K562 (cell line): ENCODE results near the gene PET100. TPM values are rescaled to one million over a fixed set of nuclear protein-coding genes. Genes with fewer than 3 reads are reported as not detected.
A peak's percentile ranks its signal among the peaks of the same experiment; 100 is the strongest.

Experiments
- ELF1 ChIP-seq: fragments of 200-800 bp; sonication (Bioruptor generic); IDR thresholded peaks from 2 replicates; pipeline ENCODE4 v1.6.1; 2016; ENCODE audit warnings: missing genetic modification characterization, missing compliant biosample characterization
- ESRRA ChIP-seq: fragments of 450-650 bp; IDR thresholded peaks from 2 replicates; pipeline ENCODE4 v1.6.1; 2014; ENCODE audit warnings: low read depth, mild to moderate bottlenecking, moderate library complexity, borderline replicate concordance
- GTF2E2 ChIP-seq: fragments of 200-800 bp; sonication (Bioruptor generic); IDR thresholded peaks from 2 replicates; pipeline ENCODE4 v1.6.1; 2016; ENCODE audit warnings: missing genetic modification characterization, missing compliant biosample characterization
- HIVEP1 ChIP-seq: fragments of 250-450 bp; sonication (Bioruptor Pico); IDR thresholded peaks from 2 replicates; pipeline ENCODE4 v1.4.0; 2020; ENCODE audit warnings: mild to moderate bottlenecking
- IRF1 ChIP-seq: sonication (generic); formaldehyde crosslinking; IDR thresholded peaks from 2 replicates; pipeline ENCODE4 v1.8.0; 2022; ENCODE audit warnings: missing genetic modification reagents, mild to moderate bottlenecking, borderline replicate concordance
- MAX ChIP-seq: sonication (generic); formaldehyde crosslinking; IDR thresholded peaks from 2 replicates; pipeline ENCODE4 v1.9.0; 2022; ENCODE audit warnings: mild to moderate bottlenecking, missing genetic modification reagents
- SMAD1 ChIP-seq: fragments of 150-350 bp; IDR thresholded peaks from 2 replicates; pipeline ENCODE4 v1.6.1; 2014; ENCODE audit warnings: low read length, low read depth; ENCODE audit not compliant: partially characterized antibody
- TAF7 ChIP-seq: fragments of 450-650 bp; IDR thresholded peaks from 2 replicates; pipeline ENCODE4 v1.6.1; 2016; ENCODE audit warnings: missing genetic modification characterization, missing compliant biosample characterization
- ZBTB40 ChIP-seq, 2 experiments: fragments of 450-650 bp in 1 of 2; sonication (generic) in 1 of 2; formaldehyde crosslinking in 1 of 2; IDR thresholded peaks; 2 replicates each; pipeline versions ENCODE4 v1.7.1 to v1.9.0; 2016 to 2022; ENCODE audit warnings: inconsistent platforms in 1 of 2, mild to moderate bottlenecking in 1 of 2, missing genetic modification reagents in 1 of 2
- ZEB2 ChIP-seq: fragments of 450-650 bp; IDR thresholded peaks from 2 replicates; pipeline ENCODE4 v1.6.1; 2016
- ZNF41 ChIP-seq: fragments of 250-450 bp; sonication (Bioruptor Pico); conservative IDR thresholded peaks from 2 replicates; pipeline ENCODE4 v1.4.0; 2020; ENCODE audit warnings: mild to moderate bottlenecking
- ZNF592 ChIP-seq: fragments of 450-650 bp; IDR thresholded peaks from 2 replicates; pipeline ENCODE4 v1.6.1; 2017; ENCODE audit warnings: antibody characterized with exemption, mild to moderate bottlenecking
- ZZZ3 ChIP-seq: fragments of 450-650 bp; IDR thresholded peaks from 2 replicates; pipeline ENCODE4 v1.6.1; 2016; ENCODE audit warnings: antibody characterized with exemption, mild to moderate bottlenecking, moderate library complexity
- polyA plus RNA-seq, 8 experiments: library from polyadenylated mRNA; depleted of rRNA in 4 of 8; stranded (reverse) in 5 of 8; unstranded in 3 of 8; fragments of >200 nt; fragmentation: Nextera tagmentation in 2 of 8; fragmentation: Illumina TruSeq in 1 of 8; extraction: Ambion mirVana in 2 of 8; extraction: Trizol in 1 of 8; gene quantifications; 2 replicates each; pipeline versions ENCODE4 v1.2.1 to v1.2.3, GENCODE V29; 2011 to 2014; ENCODE audit warnings: inconsistent platforms in 1 of 8, missing spikeins in 1 of 8
- total RNA-seq, 7 experiments: library from RNA; depleted of rRNA in 6 of 7; stranded (reverse); fragments of >200 nt in 6 of 7; fragmentation: Illumina TruSeq in 2 of 7; extraction: Trizol in 2 of 7; gene quantifications; 2 replicates each; pipeline versions ENCODE4 v1.2.1 to v1.2.3, GENCODE V29; 2011 to 2021; ENCODE audit warnings: low replicate concordance in 1 of 7

Gene PET100
- total and polyA plus RNA-seq, 9 of the 15 experiments (the other 6 are each of a cell fraction or from before 2014, with no cell fraction given) = 62.3 to 351 (median 98.3) TPM

- TF ChIP-seq ELF1 = peak; percentile 95
- peak; percentile 45; the same call in 1 of the 2 replicates for TF ChIP-seq ZNF592
- TF ChIP-seq IRF1 (CRISPR knock-in tag) = no peak
- 0 out of 2 replicates have a peak, but pooled peaks have one; percentile 31 for TF ChIP-seq ZNF41 (CRISPR knock-in tag)
- TF ChIP-seq GTF2E2 (tag) = 0 out of 2 replicates have a peak, but pooled peaks have one; percentile 83
- TF ChIP-seq ZEB2 = peak; percentile 76
- peak; percentile 67 for TF ChIP-seq TAF7 (tag)
- TF ChIP-seq MAX (CRISPR knock-in tag) = peak; percentile 97
- TF ChIP-seq HIVEP1 = no peak
- TF ChIP-seq ZZZ3 = no peak
- TF ChIP-seq ZBTB40 (IDR thresholded peaks at IDR 0.05) = peak; percentile 31; the same call in 1 of the 2 replicates
- no peak for TF ChIP-seq ZBTB40 (CRISPR knock-in tag; IDR thresholded peaks at IDR 0.05)
- TF ChIP-seq SMAD1 = peak; percentile 17
- no peak for TF ChIP-seq ESRRA
Observed at GRCh38 chr19:7636691-7637373, 7.2 kb downstream of the PET100 start, which contains the start of gene STXBP2 (continued).
